ENCODE measurements around the gene MCM3AP.

The MCM3AP gene

GRCh38 chr21:46291561-46291960 lies 6.2 kb upstream of the MCM3AP start:
- TF ChIP-seq EGR1 (IDR thresholded peaks at IDR 0.05) (no peak), TCF12 (IDR thresholded peaks at IDR 0.05; ENCODE audit: low read depth) (no peak), RAD21 (IDR thresholded peaks at IDR 0.05; ENCODE audit: low read depth) (no peak), TEAD4 (IDR thresholded peaks at IDR 0.05) (no peak), CREB1 (IDR thresholded peaks at IDR 0.05; ENCODE audit: low read depth) (no peak), FOXM1 (IDR thresholded peaks at IDR 0.05; ENCODE audit: borderline replicate concordance, low read depth) (no peak), MAX (IDR thresholded peaks at IDR 0.05) (no peak), REST (IDR thresholded peaks at IDR 0.05; ENCODE audit: low read depth) (no peak), USF1 (IDR thresholded peaks at IDR 0.05) (no peak), NFIC (IDR thresholded peaks at IDR 0.05) (no peak), CEBPB (IDR thresholded peaks at IDR 0.05) (no peak), YY1 (IDR thresholded peaks at IDR 0.05; ENCODE audit: low read depth) (no peak), ZBTB7A (IDR thresholded peaks at IDR 0.05; ENCODE audit: low read depth) (no peak), EP300 (IDR thresholded peaks at IDR 0.05; ENCODE audit: borderline replicate concordance) (no peak), TAF1 (IDR thresholded peaks at IDR 0.05; ENCODE audit: low read depth) (no peak)

- no peak for TF ChIP-seq RAD21 (IDR thresholded peaks at IDR 0.05; ENCODE audit: low read depth)
- TF ChIP-seq MAX (IDR thresholded peaks at IDR 0.05), result no peak
- no peak for TF ChIP-seq EP300 (IDR thresholded peaks at IDR 0.05; ENCODE audit: borderline replicate concordance)
Observed at GRCh38 chr21:46289655-46290179, 4.3 kb upstream of the MCM3AP start.

GRCh38 chr21:46287541-46287940 lies 2.1 kb upstream of the MCM3AP start:
- no peak for TF ChIP-seq CEBPB (IDR thresholded peaks at IDR 0.05)
- no peak for TF ChIP-seq NFIC (IDR thresholded peaks at IDR 0.05)
- no peak for TF ChIP-seq TAF1 (IDR thresholded peaks at IDR 0.05; ENCODE audit: low read depth)
- TF ChIP-seq EGR1 (IDR thresholded peaks at IDR 0.05), result no peak
- TF ChIP-seq TEAD4 (IDR thresholded peaks at IDR 0.05), result no peak

GRCh38 chr21:46286648-46287002 lies 1.2 kb upstream of the MCM3AP start:
- TF ChIP-seq TEAD4 (IDR thresholded peaks at IDR 0.05) (no peak), EP300 (IDR thresholded peaks at IDR 0.05; ENCODE audit: borderline replicate concordance) (no peak), FOXM1 (IDR thresholded peaks at IDR 0.05; ENCODE audit: borderline replicate concordance, low read depth) (no peak), REST (IDR thresholded peaks at IDR 0.05; ENCODE audit: low read depth) (no peak), NFIC (IDR thresholded peaks at IDR 0.05) (no peak)

- TF ChIP-seq YY1 (IDR thresholded peaks at IDR 0.05; ENCODE audit: low read depth) (peak; percentile 42; the same call in 1 of the 2 replicates), EP300 (IDR thresholded peaks at IDR 0.05; ENCODE audit: borderline replicate concordance) (no peak; the same call in 1 of the 2 replicates), USF1 (IDR thresholded peaks at IDR 0.05) (peak; percentile 21; the same call in 1 of the 2 replicates), NFIC (IDR thresholded peaks at IDR 0.05) (peak; percentile 12; the same call in 1 of the 2 replicates), TCF12 (IDR thresholded peaks at IDR 0.05; ENCODE audit: low read depth) (peak; percentile 72), TAF1 (IDR thresholded peaks at IDR 0.05; ENCODE audit: low read depth) (peak; percentile 92), ZBTB7A (IDR thresholded peaks at IDR 0.05; ENCODE audit: low read depth) (peak; percentile 50), RAD21 (IDR thresholded peaks at IDR 0.05; ENCODE audit: low read depth) (peak; percentile 15; the same call in 1 of the 2 replicates), REST (IDR thresholded peaks at IDR 0.05; ENCODE audit: low read depth) (no peak), FOXM1 (IDR thresholded peaks at IDR 0.05; ENCODE audit: borderline replicate concordance, low read depth) (no peak), CREB1 (IDR thresholded peaks at IDR 0.05; ENCODE audit: low read depth) (no peak), EGR1 (IDR thresholded peaks at IDR 0.05) (0 out of 2 replicates have a peak, but pooled peaks have one; percentile 3), TEAD4 (IDR thresholded peaks at IDR 0.05) (peak; percentile 73), CEBPB (IDR thresholded peaks at IDR 0.05) (no peak), MAX (IDR thresholded peaks at IDR 0.05) (peak; percentile 67)
Observed at GRCh38 chr21:46285761-46286647, 593 bp upstream of the MCM3AP start, which contains the start of gene YBEY. YBEY (plus strand) TSS chr21:46286342; CDS start chr21:46286914, 572 bp downstream.

Data from Ishikawa (cell line).